ENCODE measurements around the gene IGDCC3. TPM values are rescaled to one million over a fixed set of nuclear protein-coding genes. Genes with fewer than 3 reads are reported as not detected.
A peak's percentile ranks its signal among the peaks of the same experiment; 100 is the strongest.
"Not testable (repeated sequence)": the region's sequence is repeated elsewhere in the genome, so short reads cannot be mapped to it uniquely, and the experiment has no call there.

Gene IGDCC3
- total RNA-seq, 4 donors from 2014 or later = 0.82 to 5.5 TPM; not detected in 2

GRCh38 chr15:65361708-65362459 lies 15.9 kb downstream of the IGDCC3 start:
- H3K27me3 ChIP-seq = no peaks in the 10 kb centered on the region
- no peaks in the 10 kb centered on the region for H3K36me3 ChIP-seq
- intact Hi-C loops (cut with DNase I; ENCODE audit: low total_unique reads) = no loop called here
- no peak for TF ChIP-seq POLR2A (IDR thresholded peaks at IDR 0.05)
- TF ChIP-seq, protein P1, sequence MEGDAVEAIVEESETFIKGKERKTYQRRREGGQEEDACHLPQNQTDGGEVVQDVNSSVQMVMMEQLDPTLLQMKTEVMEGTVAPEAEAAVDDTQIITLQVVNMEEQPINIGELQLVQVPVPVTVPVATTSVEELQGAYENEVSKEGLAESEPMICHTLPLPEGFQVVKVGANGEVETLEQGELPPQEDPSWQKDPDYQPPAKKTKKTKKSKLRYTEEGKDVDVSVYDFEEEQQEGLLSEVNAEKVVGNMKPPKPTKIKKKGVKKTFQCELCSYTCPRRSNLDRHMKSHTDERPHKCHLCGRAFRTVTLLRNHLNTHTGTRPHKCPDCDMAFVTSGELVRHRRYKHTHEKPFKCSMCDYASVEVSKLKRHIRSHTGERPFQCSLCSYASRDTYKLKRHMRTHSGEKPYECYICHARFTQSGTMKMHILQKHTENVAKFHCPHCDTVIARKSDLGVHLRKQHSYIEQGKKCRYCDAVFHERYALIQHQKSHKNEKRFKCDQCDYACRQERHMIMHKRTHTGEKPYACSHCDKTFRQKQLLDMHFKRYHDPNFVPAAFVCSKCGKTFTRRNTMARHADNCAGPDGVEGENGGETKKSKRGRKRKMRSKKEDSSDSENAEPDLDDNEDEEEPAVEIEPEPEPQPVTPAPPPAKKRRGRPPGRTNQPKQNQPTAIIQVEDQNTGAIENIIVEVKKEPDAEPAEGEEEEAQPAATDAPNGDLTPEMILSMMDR (IDR thresholded peaks at IDR 0.05) = no peak
- DNase-seq = no peak
- H3K9me3 ChIP-seq = no peaks in the 10 kb centered on the region
- H3K4me1 ChIP-seq = no peaks in the 10 kb centered on the region
- H3K4me3 ChIP-seq = no peak overlapping the region
- H3K27ac ChIP-seq = no peak overlapping the region

DNA sequence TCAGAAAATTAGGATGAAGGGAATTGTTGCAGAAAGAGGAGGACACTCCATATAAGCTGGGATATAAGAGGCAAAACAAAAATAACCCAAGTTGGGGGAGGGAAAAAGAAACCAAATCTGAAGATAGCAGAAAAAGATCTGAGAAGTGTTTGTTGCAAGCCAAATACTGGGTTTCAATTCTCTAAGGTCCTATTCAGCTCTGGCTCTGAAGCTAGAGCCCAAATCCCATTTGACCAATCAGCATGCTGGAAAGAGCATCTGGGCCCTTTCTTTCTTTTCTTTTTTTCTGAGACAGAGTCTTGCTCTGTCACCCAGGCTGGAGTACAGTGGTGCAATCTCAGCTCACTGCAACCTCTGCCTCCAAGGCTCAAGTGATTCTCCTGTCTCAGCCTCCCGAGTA lies 17.3 kb downstream of the IGDCC3 start:
- no peak overlapping the region for H3K27ac ChIP-seq
- no peak overlapping the region for H3K4me3 ChIP-seq
- intact Hi-C loops (cut with DNase I; ENCODE audit: low total_unique reads) = no loop called here
- no peaks in the 10 kb centered on the region for H3K36me3 ChIP-seq
- no peaks in the 10 kb centered on the region for H3K27me3 ChIP-seq
- H3K4me1 ChIP-seq = peaks cover 0 to 5% of the 10 kb centered on the region in 2 donors
- TF ChIP-seq, protein P1 (IDR thresholded peaks at IDR 0.05) = no peak
- TF ChIP-seq POLR2A (IDR thresholded peaks at IDR 0.05) = no peak
- DNase-seq = no peak
- H3K9me3 ChIP-seq = no peaks in the 10 kb centered on the region

GRCh38 chr15:65355988-65356353 lies 21.8 kb downstream of the IGDCC3 start:
- H3K27me3 ChIP-seq = no peaks in the 10 kb centered on the region
- no peak overlapping the region for H3K27ac ChIP-seq
- H3K9me3 ChIP-seq = no peaks in the 10 kb centered on the region
- intact Hi-C loops (cut with DNase I; ENCODE audit: low total_unique reads) = no loop called here
- peak overlapping the region; percentile 23 to 25 for H3K4me3 ChIP-seq
- H3K36me3 ChIP-seq = no peaks in the 10 kb centered on the region
- no peak for DNase-seq
- TF ChIP-seq, protein P1 (IDR thresholded peaks at IDR 0.05) = no peak
- no peak for TF ChIP-seq POLR2A (IDR thresholded peaks at IDR 0.05)
- peaks cover 0 to 11% of the 10 kb centered on the region in 2 donors for H3K4me1 ChIP-seq

DNA sequence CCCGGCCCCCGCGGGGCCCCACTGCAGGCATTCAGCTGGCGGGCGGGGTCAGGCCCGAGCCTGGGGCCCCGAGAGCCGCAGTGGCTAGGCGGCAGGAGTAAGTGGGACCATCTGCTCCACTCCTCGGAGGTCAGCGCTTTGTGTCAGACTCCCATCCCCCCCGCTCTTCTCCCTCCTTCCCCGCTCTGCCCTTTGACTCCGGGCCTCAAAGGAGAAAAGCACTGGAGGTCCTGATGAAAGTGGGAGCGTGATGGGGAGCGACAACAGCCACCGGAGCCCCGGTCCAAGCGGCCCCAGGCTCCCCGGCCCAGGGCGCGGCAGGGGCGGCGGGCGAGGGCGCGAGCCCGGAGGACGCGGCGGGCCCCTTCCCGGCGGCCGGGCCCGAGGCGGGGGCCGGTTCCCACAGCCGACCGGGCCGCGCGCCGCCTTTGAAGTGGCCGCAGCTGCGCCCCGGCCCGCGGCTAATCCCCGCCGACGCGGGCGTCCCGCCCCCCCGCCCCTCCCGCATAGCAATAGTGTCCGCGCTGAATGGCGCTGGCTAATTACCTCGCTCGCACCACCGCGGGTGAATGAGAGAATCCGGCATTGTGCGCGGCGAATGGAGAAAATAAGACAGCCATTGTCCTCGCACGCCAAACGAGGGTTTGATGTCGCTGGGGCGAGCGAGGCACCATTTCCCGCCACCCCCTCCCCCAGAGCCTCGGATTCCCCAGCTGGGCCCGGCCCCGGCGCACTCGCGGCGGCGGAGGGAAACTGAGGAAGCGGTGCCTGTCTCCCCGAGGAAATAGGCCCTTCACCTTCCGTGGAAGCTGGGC lies 22.4 kb downstream of the IGDCC3 start:
- DNase-seq = no peak
- H3K4me1 ChIP-seq = peaks cover 0 to 11% of the 10 kb centered on the region in 2 donors
- no peaks in the 10 kb centered on the region for H3K36me3 ChIP-seq
- no peak overlapping the region for H3K27ac ChIP-seq
- intact Hi-C loops (cut with DNase I; ENCODE audit: low total_unique reads) = no loop called here
- H3K9me3 ChIP-seq = no peaks in the 10 kb centered on the region
- TF ChIP-seq, protein P1 (IDR thresholded peaks at IDR 0.05) = no peak
- TF ChIP-seq POLR2A (IDR thresholded peaks at IDR 0.05) = no peak
- no peaks in the 10 kb centered on the region for H3K27me3 ChIP-seq
- peak overlapping the region; percentile 23 to 25 for H3K4me3 ChIP-seq

DNA sequence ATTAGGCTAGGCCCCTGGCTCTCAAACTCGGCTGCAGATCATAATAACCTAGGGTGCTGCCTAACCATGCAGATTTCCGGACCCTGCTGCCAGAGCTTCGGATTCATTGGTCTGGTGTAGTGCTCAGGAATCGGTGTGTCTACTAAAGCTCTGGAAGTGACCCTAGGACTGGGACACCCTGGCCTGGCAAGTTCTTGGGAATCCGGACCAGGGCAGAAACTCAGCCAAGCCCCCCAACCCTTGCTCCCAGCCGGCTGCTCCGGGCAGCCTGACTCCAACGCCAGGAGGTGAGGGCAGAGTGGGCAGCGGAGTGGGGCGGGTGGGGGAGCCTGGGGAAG lies 23.0 kb downstream of the IGDCC3 start:
- H3K4me3 ChIP-seq = no peak overlapping the region
- H3K4me1 ChIP-seq = peaks cover 0 to 11% of the 10 kb centered on the region in 2 donors
- no peak for DNase-seq
- intact Hi-C loops (cut with DNase I; ENCODE audit: low total_unique reads) = no loop called here
- TF ChIP-seq, protein P1 (IDR thresholded peaks at IDR 0.05) = no peak
- no peak for TF ChIP-seq POLR2A (IDR thresholded peaks at IDR 0.05)
- H3K36me3 ChIP-seq = no peaks in the 10 kb centered on the region
- no peak overlapping the region for H3K27ac ChIP-seq
- no peaks in the 10 kb centered on the region for H3K27me3 ChIP-seq
- H3K9me3 ChIP-seq = no peaks in the 10 kb centered on the region

- DNase-seq; intact Hi-C loops (cut with DNase I; ENCODE audit: low total_unique reads): not testable (repeated sequence)
Measured at GRCh38 chr15:65351972-65352371, 25.8 kb downstream of the IGDCC3 start.

More at GRCh38 chr15:65351972-65352371, 25.8 kb downstream of the IGDCC3 start:
- not testable (repeated sequence) for H3K27me3 ChIP-seq, H3K36me3 ChIP-seq, H3K9me3 ChIP-seq, H3K27ac ChIP-seq, H3K4me3 ChIP-seq
- H3K4me1 ChIP-seq = peaks cover 0 to 11% of the 10 kb centered on the region in 2 donors

All from uterus (tissue), 4 donors.